NCI-H2171 (cell line): ENCODE measurements around the gene NDUFS1.
"Not testable (repeated sequence)": the region's sequence is repeated elsewhere in the genome, so short reads cannot be mapped to it uniquely, and the experiment has no call there.

ENCODE experiments used
- DNase-seq: peaks from one replicate; lab custom pipeline; 2025; lab: John Stamatoyannopoulos, UW

The NDUFS1 gene

DNA sequence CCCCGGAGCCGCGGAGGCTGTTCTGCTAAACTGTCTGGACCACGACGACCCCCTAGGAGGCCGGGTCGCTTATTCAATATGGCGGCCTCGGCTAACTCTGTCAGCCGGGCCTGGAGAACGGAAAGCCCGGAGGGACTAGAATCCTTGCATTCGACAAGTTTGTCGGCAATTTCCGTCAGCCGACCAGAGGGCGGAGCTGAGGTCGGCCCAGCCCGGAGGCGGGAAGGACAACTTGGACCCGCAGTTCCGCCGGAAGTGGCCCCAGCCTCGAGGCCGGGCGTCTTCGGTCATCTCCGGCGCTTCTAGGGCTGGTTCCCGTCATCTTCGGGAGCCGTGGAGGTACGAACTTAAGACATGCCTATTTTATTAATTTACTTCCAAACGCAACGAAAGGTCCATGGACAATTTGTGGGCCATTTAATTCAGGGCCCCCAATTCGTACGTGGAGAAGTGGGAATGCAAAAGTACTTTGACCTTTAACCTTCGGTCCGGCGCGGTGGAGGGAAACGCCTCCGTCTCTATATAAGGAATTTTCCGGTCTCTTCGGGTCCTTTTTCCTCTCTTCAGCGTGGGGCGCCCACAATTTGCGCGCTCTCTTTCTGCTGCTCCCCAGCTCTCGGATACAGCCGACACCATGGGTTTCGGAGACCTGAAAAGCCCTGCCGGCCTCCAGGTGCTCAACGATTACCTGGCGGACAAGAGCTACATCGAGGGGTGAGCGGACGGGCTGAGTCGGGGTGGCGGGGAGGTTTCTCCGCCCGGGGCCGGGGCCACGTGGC lies at the start of gene NDUFS1, which contains the start of gene EEF1B2:
NDUFS1 (minus strand) TSS at position 99 of the 779 bp plus-strand sequence. CDS start 5,766 bp downstream, outside the sequence.
EEF1B2 (plus strand) TSS at position 550 of the 779 bp plus-strand sequence; CDS start at position 635, 85 bp downstream.
- peak; percentile 97 for DNase-seq

DNA sequence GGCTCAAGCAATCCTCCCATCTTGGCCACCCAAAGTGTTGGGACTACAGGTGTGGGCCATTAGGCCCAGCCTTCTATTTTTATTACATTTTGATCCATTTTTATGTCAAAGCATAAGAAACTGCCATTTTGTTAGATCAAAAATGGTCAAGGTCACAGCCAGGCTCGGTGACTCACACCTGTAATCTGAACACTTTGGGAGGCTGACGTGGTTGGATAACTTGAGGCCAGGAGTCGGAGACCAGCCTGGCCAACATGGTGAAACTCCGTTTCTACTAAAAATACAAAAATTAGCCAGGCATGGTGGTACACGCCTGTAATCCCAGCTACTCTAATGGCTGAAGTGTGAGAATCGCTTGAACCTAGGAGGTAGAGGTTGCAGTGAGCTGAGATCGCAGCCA lies 49.7 kb upstream of the NDUFS1 start:
- no peak for DNase-seq

DNA sequence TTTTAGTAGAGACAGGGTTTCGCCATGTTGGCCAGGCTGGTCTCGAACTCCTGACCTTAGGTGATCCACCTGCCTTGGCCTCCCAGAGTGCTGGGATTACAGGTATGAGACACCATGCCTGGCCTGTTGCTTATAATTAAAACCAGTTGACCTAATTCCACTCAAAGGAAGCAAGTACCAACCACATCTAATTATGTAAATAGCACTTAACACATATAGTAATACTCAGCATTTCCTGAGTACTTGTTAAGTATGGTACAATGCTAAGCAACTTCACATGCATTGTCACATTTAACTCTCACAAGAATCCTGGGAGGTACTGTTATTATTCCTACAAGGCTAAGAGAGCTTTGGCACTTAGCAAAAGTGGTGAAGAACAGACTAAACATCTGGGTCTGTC lies 48.1 kb upstream of the NDUFS1 start:
- not testable (repeated sequence) for DNase-seq

DNA sequence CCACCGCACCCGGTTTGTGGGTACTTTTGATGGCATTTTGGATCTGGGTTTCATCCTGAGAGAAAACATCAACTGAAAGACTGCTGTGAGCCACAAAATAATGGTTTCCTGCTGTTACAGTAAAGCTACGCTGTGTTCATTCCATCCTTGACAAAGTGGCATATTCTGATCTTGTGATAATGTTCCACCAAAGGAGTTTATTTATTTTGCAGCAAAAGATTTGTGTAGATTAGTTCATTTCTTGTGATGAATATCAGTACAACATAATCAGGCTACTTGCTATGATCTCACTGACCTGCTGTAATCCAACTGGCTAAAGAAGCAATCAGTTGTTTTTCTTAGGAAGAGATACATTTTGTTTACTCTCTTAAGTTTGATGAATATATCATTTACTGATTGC lies 45.5 kb upstream of the NDUFS1 start:
- no peak for DNase-seq

DNA sequence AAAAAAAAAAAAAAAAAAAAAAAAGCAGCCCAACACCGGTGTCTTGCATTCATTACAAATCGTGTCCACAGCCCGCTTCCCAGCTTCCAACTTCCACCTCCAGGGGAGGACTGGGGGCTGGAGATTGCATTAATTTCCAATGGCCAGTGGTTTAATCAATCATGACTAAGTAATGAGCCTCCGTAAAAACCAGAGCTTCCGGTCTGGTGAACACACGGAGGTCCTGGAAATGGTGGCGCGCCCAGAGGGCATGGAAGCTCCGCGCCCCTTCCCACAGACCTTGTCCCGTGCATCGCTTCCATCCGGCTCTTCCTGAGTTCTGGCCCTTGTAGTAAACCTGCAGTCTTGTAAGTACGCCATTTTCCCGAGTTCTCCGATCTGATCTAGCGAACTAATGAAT lies 44.1 kb upstream of the NDUFS1 start:
- DNase-seq = no peak

DNA sequence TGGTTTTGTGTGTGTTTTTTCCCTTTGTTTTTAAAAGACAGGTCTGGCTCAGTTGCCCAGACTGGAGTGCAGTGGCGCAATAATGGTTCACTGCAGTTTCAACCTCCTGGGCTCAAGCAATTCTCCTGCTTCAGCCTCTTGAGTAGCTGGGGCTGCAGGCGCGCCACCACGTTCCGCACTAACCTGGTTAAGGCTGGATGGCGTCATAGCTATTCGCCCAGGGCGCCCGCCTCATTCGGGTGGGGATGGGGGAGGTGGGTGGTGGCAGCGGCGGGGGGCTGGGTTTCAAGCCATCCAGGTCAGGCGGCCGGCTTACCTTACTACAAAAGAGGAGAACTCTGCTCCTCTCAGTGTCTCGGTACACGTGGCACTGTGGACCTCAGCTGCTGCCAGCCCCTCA lies 43.2 kb upstream of the NDUFS1 start:
- DNase-seq = no peak

DNA sequence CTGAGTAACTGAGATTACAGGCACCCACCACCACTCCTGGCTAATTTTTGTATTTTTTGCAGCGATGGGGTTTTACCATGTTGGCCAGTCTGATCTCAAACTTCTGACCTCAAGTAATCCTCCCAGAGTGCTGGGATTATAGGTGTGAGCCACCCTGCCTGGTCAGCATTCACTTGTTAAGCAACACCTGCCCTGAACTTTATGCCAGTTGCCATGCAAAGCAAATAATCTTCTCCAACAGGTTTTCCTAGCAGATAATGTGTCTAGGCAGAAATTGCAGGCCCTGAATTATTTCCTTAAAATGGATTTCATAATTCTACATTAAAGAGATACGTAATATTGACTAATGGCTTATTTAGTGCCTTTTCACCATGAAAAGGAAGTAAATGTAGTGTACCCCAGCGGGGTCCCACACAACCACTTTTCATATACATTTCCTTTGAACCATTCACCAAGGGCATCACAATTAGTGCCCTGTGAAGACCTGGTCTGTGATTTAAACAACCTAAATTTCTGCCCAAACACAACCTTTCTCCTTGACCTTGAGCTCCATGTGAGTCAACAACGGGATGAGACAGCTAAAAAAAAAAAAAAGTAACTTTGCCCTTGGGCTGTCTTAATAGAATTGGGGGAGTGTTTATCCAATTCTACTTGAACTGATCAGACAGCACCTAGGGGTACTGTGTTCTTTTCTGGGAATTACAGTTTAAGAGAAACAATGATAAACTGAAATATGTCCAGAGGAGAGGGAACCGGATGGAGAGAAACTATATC lies 42.0 kb upstream of the NDUFS1 start:
- no peak for DNase-seq

DNA sequence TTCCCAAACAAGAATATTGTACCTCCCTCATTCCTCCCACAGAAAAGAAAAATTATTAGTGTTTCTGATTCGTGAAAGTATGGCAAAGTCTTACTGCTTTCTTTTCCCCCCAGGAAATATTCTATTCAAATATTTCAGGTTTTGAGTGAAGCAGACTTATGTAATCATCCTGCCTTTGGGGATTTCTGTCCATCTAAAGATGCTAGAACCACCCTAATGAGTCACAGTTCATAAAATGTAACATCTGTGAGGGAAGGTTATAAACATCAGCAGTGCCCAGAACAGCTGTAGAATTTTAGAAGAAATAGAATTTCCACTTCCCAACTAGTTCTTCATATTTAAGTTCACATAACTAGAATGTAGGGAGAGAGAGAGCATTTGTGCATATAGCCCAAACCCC lies 39.4 kb upstream of the NDUFS1 start:
- DNase-seq = no peak

DNA sequence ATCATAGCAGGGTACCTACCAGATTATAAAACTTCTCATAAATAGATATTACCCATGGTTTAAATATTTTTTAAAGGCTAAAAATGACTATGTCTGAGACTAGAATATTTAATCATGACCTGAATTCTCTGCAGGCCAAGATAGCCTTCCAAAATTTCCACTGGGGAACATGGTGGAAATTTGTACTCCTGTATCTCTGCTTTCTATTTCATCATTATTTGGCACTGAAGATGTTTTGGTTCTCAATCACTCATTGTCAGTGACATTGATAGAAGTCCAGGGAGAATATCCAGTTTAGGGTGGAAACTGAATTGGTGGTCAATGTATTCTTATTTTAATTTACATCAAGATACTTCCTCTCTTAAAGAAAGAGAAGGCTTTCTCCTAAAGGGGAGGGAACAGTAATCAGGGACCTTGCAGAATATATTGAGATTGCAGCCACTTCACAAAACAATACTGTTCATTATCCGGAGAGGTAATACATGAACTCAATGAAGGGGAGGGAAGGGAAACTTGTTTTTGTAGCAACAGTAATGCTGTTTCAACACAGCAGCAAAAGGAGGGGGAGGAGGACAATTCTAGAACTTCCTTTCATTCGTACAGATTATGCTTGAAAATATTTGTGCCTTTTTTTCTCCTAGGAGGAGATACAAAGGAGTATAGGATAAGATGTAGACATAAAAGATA lies 34.6 kb upstream of the NDUFS1 start:
- no peak for DNase-seq

DNA sequence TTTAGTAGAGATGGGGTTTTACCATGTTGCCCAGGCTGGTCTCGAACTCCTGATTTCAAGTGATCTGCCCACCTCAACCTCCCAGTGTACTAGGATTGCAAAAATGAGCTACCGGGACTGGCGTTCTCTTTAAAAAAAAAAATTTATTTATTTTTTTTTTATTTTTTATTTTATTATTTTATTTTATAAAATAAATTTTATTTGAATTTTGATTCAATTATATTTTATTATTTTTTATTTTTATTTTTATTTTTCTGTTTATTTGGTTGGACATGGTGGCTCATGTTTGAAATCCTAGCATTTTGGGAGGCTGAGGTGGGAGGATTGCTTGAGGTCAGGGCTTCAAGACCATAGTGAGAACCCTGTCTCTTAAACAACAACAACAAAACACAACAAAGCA lies 32.9 kb upstream of the NDUFS1 start:
- DNase-seq = no peak

DNA sequence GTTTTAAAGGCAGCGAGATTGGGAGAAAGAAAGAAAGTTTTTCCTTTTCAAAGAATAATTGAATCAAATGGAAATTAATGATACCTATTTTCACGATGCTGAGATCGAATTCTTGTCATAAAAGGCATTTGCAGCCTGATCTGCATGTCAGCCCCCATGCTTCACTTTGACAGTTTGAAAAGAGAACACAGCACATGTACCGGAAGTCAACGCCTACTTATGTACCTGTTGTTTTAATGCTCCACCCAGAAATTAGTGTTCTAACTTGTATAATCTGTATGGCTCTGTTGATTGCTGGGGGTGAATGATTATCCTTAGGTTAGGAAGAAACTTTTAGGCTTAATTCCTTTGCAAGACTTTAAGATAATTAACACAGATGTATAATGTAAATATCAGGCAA lies 31.4 kb upstream of the NDUFS1 start:
- no peak for DNase-seq

DNA sequence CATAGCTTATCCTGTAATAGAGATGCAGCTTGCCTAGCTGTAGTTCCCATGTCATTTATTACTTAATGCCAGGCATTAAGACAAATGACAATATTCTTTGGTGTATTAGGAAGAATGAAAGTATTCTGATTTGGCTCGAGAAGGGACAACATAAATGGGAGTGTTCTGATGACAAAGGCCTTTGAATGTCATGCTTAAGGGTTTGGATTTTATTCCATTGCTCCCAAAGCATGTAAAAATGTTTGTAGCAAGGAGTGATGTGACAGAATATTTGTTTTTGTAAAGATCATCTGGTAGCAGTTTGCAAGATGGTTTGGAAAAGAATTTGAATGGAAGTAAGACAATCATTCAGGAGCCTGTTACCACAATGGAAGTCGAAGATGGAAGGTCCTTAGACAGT lies 30.9 kb upstream of the NDUFS1 start:
- DNase-seq = no peak

DNA sequence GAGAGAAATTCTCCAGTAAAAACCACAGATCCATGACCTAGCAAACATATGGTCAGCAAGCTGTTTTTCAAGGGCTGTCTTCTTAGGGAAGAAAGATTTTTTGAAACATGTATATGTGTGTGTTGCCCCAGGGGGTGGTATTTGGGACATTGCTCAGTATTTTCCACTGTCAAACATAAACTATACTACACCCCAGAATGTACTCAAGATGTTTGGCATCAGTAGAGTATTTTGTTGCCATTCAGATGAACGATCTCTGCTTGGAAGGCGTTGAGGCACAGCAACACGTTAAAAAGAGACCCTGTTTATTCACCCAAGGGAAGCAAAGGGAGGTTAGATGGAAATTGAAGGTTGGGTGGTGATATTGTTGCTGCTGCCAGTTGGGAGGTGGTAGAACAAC lies 30.4 kb upstream of the NDUFS1 start:
- no peak for DNase-seq

DNA sequence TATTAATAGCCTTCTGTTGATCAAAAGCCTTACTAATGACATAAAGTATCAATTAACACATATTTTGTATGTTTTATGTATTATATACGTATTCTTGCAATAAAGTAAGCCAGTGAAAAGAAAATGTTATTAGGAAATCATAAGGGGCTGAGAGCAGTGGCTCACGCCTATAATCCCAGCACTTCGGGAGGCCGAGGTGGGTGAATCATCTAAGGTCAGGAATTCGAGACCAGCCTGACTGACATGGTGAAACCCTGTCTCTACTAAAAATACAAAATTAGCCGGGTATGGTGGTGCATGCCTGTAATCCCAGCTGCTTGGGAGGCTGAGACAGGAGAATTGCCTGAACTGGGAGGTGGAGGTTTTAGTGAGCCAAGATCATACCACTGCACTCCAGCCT lies 22.3 kb upstream of the NDUFS1 start:
- not testable (repeated sequence) for DNase-seq

DNA sequence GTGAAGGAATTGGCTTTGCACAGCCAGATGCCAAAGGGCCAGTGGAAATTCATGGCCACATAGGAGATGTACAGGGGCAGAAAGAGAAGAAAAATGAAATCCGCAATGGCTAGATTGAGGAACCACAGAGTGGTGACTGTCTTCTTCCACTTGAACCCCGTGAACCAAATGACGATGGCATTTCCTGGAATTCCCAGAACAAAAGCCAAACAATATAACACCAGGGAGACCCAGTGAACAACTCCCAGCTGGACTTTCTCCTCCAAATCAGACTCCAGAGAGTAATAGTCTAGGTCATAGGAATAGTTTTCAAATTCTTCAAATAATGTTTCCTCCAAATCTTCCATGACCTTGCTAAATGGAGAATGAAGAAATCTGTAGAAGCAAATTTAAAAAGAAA lies 17.7 kb upstream of the NDUFS1 start:
- DNase-seq = no peak

DNA sequence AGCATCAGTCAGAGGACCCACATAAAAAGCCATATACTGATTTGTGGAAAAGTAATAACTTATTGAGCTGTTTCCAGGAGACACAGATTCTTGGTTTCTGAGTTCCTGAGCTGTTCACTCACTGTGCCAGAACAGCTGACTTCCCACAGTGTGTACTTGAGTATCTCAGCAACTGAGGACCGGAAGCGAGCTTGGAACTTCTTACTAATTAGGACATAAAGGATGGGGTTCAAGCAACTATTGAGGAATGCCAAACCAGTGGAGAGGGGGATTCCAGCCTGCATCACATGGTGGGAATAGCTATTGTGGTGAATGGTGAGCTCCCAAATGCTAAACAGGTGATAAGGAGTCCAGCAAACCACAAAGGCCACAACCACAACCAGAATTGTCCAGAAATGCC lies 16.9 kb upstream of the NDUFS1 start:
- no peak for DNase-seq

DNA sequence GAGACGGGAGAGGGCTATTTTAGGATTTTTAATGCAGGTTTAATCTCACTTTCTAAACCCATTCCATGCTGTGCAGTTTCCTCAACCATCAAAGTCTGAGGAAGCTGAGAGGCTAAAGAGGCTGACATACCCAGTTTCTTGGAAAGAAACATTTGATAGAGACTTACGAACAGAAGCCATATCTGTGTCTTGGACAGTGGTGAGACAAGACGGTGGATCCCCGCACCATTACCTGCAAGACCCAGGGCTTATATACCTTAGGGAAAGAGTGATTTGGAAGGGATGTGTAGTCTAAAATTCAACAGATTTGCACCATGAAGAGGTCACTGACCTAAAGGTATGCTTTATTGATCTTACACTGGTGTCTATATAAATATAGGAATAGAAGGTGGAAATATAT lies 13.9 kb upstream of the NDUFS1 start:
- no peak for DNase-seq

DNA sequence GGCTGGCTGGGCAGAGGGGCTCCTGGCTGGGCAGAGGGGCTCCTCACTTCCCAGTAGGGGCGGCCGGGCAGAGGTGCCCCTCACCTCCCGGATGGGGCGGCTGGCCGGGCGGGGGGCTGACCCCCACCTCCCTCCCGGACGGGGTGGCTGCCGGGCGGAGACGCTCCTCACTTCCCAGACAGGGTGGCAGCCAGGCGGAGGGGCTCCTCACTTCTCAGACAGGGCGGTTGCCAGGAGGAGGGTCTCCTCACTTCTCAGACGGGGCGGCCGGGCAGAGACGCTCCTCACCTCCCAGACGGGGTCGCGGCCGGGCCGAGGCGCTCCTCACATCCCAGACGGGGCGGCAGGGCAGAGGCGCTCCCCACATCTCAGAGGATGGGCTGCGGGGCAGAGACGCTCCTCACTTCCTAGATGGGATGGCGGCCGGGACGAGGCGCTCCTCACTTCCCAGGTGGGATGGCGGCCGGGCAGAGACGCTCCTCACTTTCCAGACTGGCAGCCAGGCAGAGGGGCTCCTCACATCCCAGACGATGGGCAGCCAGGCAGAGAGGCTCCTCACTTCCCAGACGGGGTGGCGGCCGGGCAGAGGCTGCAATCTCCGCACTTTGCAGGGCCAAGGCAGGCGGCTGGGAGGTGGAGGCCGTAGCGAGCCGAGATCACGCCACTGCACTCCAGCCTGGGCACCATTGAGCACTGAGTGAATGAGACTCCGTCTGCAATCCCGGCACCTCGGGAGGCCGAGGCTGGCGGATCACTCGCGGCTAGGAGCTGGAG lies 12.6 kb upstream of the NDUFS1 start:
- not testable (repeated sequence) for DNase-seq

DNA sequence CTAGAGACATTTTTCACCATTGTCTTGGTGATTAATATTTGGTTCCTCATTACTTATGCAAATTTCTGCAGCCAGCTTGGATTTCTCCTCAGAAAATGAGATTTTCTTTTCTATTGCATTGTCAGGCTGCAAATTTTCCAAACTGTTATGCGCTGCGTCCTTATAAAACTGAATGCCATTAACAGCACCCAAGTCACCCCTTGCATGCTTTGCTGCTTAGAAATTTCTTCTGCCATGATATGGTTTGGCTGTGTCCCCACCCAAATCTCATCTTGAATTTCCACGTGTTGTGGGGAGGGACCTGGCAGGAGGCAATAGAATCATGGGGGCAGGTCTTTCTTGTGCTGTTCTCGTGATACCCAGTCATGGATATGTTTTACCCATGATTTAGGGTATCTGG lies 9.0 kb upstream of the NDUFS1 start:
- not testable (repeated sequence) for DNase-seq

DNA sequence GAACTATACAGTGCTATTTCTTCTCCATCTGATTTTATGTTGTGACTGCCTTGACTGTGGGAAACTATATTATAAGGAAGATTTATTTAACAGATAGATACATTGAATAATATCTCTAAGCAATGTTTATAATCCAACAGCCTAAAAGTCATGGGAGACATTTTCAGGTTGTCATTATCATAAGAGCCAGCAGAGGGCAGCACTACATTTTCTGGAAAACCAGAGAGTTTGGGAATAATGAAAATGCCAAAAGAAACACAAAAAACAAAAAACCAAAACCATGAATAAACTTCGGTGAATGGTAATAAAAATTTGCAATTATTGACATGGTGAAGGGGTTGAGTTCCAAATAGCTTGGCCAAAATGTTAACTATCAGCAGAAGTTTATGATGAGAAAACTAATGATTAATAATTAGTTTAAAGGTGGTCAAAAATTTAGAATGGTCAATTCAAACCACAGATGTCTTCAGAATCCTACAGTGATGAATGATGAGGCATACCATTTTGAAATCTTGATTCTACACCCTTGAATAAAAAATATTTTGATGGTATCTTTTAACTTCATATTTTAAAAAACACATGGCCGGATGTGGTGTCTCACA lies 5.1 kb upstream of the NDUFS1 start:
- no peak for DNase-seq

DNA sequence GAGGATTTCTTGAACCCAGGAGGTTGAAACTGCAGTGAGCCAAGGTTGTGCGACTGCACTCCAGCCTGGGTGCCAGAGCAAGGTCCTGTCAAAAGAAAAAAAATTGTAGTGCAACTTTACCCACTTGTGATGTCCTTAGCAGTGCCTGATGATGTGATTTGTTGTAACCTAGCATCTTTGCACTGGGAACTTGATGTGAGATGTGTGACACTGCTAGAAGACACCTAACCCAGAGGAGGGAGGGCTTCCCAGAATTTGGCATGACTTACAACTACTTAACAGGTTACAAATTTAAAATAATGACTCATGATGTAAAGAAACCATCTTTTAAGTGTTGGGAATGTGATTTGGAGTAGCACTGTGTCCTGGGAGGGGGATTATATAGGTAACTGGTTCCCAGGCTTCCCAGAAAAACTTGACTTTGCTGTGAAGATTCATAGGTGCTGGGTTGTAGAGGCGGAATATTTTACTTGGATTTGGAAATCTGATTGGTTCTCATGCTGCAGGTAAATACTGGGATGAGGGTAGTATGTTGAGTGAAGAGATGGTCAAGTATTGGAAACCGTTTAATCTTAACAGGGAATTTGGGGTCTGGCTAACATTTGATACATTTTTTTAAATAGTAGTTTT lies 4.1 kb upstream of the NDUFS1 start:
- no peak for DNase-seq
